GM23338 (cell line): Measurements from ENCODE around the gene ATG7. TPM values are rescaled to one million over a fixed set of nuclear protein-coding genes. Genes with fewer than 3 reads are reported as not detected.

ENCODE experiments used
- ATAC-seq: fragments of 200-7000 bp; cut with Tn5 transposase; 3 replicates; pipeline ENCODE4 v1.9.1; 2020
- DNase-seq: peaks from one replicate; pipeline ENCODE4 v3.0.0-alpha.2; 2015; ENCODE audit warnings: low spot score
- H2AFZ ChIP-seq: fragments of 200-600 bp; sonication (generic); 2 replicates; pipeline ENCODE4 v1.8.0; 2016; ENCODE audit warnings: antibody characterized with exemption, mild to moderate bottlenecking, moderate library complexity
- H3F3A ChIP-seq: fragments of 200-600 bp; sonication (generic); replicated peaks from 2 replicates; pipeline ENCODE4 v1.8.0; 2017; ENCODE audit warnings: antibody characterized with exemption, mixed run types, low read depth
- H3K27ac ChIP-seq: fragments of 200-600 bp; sonication (generic); 2 replicates; pipeline ENCODE4 v1.6.1; 2016; ENCODE audit warnings: low read depth
- H3K27me3 ChIP-seq: fragments of 200-600 bp; sonication (generic); 2 replicates; pipeline ENCODE4 v1.8.0; 2016; ENCODE audit warnings: mild to moderate bottlenecking, mixed run types, moderate library complexity; ENCODE audit not compliant: insufficient read depth
- H3K36me3 ChIP-seq: fragments of 200-600 bp; sonication (generic); 2 replicates; pipeline ENCODE4 v1.8.0; 2016; ENCODE audit warnings: mild to moderate bottlenecking; ENCODE audit not compliant: insufficient read depth
- H3K4me1 ChIP-seq: fragments of 200-600 bp; sonication (generic); 2 replicates; pipeline ENCODE4 v1.8.0; 2016; ENCODE audit warnings: mild to moderate bottlenecking, moderate library complexity; ENCODE audit not compliant: insufficient read depth
- H3K4me2 ChIP-seq: fragments of 200-600 bp; sonication (generic); 2 replicates; pipeline ENCODE4 v1.7.1; 2017; ENCODE audit warnings: mixed run types
- H3K4me3 ChIP-seq: fragments of 200-600 bp; sonication (generic); 2 replicates; pipeline ENCODE4 v1.6.1; 2016; ENCODE audit warnings: mixed run types
- H3K79me2 ChIP-seq: fragments of 200-600 bp; sonication (generic); replicated peaks from 2 replicates; pipeline ENCODE4 v1.8.0; 2017; ENCODE audit warnings: mild to moderate bottlenecking; ENCODE audit not compliant: insufficient read depth
- H3K9me2 ChIP-seq: fragments of 200-600 bp; sonication (generic); 2 replicates; pipeline ENCODE4 v1.8.0; 2017; ENCODE audit not compliant: insufficient read depth
- H4K20me1 ChIP-seq: fragments of 200-600 bp; sonication (generic); replicated peaks from 2 replicates; pipeline ENCODE4 v1.8.0; 2017; ENCODE audit warnings: mild to moderate bottlenecking; ENCODE audit not compliant: insufficient read depth
- H3K27ac Mint-ChIP-seq: 2 replicates; pipeline ENCODE4 v1.8.0; 2020; ENCODE audit warnings: inconsistent platforms, mild to moderate bottlenecking, moderate library complexity, mixed read lengths
- H3K27me3 Mint-ChIP-seq: 3 replicates; pipeline ENCODE4 v1.8.0; 2022; ENCODE audit warnings: low read depth, mild to moderate bottlenecking, moderate library complexity, mixed read lengths, inconsistent platforms; ENCODE audit not compliant: insufficient read depth, poor library complexity
- H3K36me3 Mint-ChIP-seq: 3 replicates; pipeline ENCODE4 v1.8.0; 2021; ENCODE audit warnings: low read depth, mild to moderate bottlenecking, inconsistent platforms, moderate library complexity, mixed read lengths
- H3K4me1 Mint-ChIP-seq: 3 replicates; pipeline ENCODE4 v1.8.0; 2020; ENCODE audit warnings: mild to moderate bottlenecking, inconsistent platforms, mixed read lengths
- H3K4me3 Mint-ChIP-seq: 3 replicates; pipeline ENCODE4 v1.8.0; 2021; ENCODE audit warnings: moderate library complexity, mild to moderate bottlenecking, inconsistent platforms, mixed read lengths
- H3K9me3 Mint-ChIP-seq: 3 replicates; pipeline ENCODE4 v1.8.0; 2020; ENCODE audit warnings: moderate library complexity, mild to moderate bottlenecking, inconsistent platforms, mixed read lengths
- CREB1 ChIP-seq: fragments of 250-450 bp; sonication (Bioruptor Pico); IDR thresholded peaks from 2 replicates; pipeline ENCODE4 v1.5.0; 2020; ENCODE audit warnings: low read depth, mild to moderate bottlenecking, moderate library complexity
- EZH2phosphoT487 ChIP-seq: fragments of 200-600 bp; sonication (generic); IDR thresholded peaks from one replicate; pipeline ENCODE4 v1.8.1; 2018; ENCODE audit warnings: antibody characterized with exemption; ENCODE audit not compliant: unreplicated experiment
- NANOG ChIP-seq: IDR thresholded peaks from 2 replicates; pipeline ENCODE4 v1.6.1; 2016; ENCODE audit warnings: antibody characterized with exemption, borderline replicate concordance
- POLR2AphosphoS5 ChIP-seq: IDR thresholded peaks from 2 replicates; pipeline ENCODE4 v1.6.1; 2016; ENCODE audit warnings: antibody characterized with exemption, low read depth
- STAT1 ChIP-seq: IDR thresholded peaks from one replicate; pipeline ENCODE4 v1.6.1; 2016; ENCODE audit warnings: antibody characterized with exemption; ENCODE audit not compliant: unreplicated experiment
- ZNF331 ChIP-seq: fragments of 250-450 bp; sonication (Bioruptor Pico); IDR thresholded peaks from 2 replicates; pipeline ENCODE4 v1.5.0; 2020; ENCODE audit warnings: low read depth, mild to moderate bottlenecking, moderate library complexity
- ZNF462 ChIP-seq: fragments of 250-450 bp; sonication (Bioruptor Pico); IDR thresholded peaks from 2 replicates; pipeline ENCODE4 v1.5.0; 2020; ENCODE audit warnings: mild to moderate bottlenecking, moderate library complexity
- polyA plus RNA-seq: library from polyadenylated mRNA; unstranded; fragments of >200 nt; fragmentation: Nextera tagmentation; extraction: Ambion mirVana; gene quantifications from 2 replicates; pipeline ENCODE4 v1.2.1, GENCODE V29; 2016
- total RNA-seq: library from RNA; depleted of rRNA; stranded (reverse); fragments of >200 nt; shearing (Covaris generic); gene quantifications from 2 replicates; pipeline ENCODE4 v1.2.3, GENCODE V29; 2014
- TF ChIP-seq, protein P1 (sequence below), 2 experiments: fragments of 200-600 bp in 1 of 2; sonication (generic) in 1 of 2; conservative IDR thresholded peaks; 2 replicates each; pipeline versions ENCODE4 v1.5.1 to v1.6.1; 2016 to 2017; ENCODE audit warnings: antibody characterized with exemption in 2 of 2, low read depth in 2 of 2, mild to moderate bottlenecking in 2 of 2, moderate library complexity in 1 of 2
- TF ChIP-seq, protein P2 (sequence below): IDR thresholded peaks from one replicate; pipeline ENCODE4 v1.6.1; 2018; ENCODE audit warnings: antibody characterized with exemption; ENCODE audit not compliant: unreplicated experiment
- TF ChIP-seq, protein P3 (sequence below): IDR thresholded peaks from 2 replicates; pipeline ENCODE4 v1.6.1; 2016; ENCODE audit warnings: antibody characterized with exemption

The ATG7 gene
- total and polyA plus RNA-seq, 2 experiments from 2014 or later = 16.2 to 36.7 TPM

DNA sequence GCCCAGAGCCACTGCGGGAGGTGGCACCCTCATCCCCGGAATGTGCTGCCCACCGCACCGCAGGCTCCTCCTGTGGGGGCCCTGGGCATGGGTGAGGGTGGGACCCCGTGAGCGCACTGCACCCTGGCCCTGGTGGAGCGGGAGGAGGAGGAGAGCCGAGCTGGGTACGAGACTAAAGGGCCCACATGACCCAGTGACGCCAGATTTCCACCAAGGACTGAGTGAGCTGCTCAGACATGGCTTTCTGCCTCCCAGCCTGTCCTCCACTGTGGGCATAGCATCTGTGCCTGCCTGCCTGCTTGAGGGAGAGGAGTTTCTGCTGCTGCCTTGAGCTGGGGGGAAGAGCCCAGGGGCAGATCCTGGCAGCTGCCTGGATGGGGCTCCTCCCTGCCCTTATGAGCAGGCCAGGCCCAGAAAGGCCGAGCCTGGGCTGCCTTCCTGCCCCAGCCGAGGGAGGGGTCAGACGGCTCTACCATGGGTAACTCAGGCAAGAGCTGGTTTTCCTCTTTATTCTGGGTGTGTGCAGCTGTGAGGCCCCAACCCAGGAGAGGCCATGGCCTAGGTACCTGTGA is 283.1 kb downstream of the ATG7 start:
- H3K4me1 ChIP-seq = no peaks in the 10 kb centered on the region
- no peaks in the 10 kb centered on the region; the same call in 2 of the 3 replicates for H3K9me3 Mint-ChIP-seq
- H3K36me3 Mint-ChIP-seq = peaks cover 33% of the 10 kb centered on the region
- DNase-seq = no peak
- no peak overlapping the region for H3K4me3 ChIP-seq
- no peaks in the 10 kb centered on the region for H3K36me3 ChIP-seq
- H3K79me2 ChIP-seq = peaks cover 11% of the 10 kb centered on the region; the same call in 1 of the 2 replicates
- H3K27ac ChIP-seq = no peak overlapping the region
- ATAC-seq = no peak
- H3K27me3 Mint-ChIP-seq = peaks cover 5% of the 10 kb centered on the region
- no peak for TF ChIP-seq NANOG
- no peak for TF ChIP-seq CREB1 (CRISPR knock-in tag)
- TF ChIP-seq, protein P1, sequence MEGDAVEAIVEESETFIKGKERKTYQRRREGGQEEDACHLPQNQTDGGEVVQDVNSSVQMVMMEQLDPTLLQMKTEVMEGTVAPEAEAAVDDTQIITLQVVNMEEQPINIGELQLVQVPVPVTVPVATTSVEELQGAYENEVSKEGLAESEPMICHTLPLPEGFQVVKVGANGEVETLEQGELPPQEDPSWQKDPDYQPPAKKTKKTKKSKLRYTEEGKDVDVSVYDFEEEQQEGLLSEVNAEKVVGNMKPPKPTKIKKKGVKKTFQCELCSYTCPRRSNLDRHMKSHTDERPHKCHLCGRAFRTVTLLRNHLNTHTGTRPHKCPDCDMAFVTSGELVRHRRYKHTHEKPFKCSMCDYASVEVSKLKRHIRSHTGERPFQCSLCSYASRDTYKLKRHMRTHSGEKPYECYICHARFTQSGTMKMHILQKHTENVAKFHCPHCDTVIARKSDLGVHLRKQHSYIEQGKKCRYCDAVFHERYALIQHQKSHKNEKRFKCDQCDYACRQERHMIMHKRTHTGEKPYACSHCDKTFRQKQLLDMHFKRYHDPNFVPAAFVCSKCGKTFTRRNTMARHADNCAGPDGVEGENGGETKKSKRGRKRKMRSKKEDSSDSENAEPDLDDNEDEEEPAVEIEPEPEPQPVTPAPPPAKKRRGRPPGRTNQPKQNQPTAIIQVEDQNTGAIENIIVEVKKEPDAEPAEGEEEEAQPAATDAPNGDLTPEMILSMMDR (conservative IDR thresholded peaks at IDR 0.05; ENCODE audit: low read depth in 2 of 2) = no peak
- TF ChIP-seq ZNF331 (CRISPR knock-in tag) = no peak
- TF ChIP-seq POLR2AphosphoS5 = no peak
- no peak for TF ChIP-seq ZNF462 (CRISPR knock-in tag)
- TF ChIP-seq STAT1 = no peak
- TF ChIP-seq, protein P2, sequence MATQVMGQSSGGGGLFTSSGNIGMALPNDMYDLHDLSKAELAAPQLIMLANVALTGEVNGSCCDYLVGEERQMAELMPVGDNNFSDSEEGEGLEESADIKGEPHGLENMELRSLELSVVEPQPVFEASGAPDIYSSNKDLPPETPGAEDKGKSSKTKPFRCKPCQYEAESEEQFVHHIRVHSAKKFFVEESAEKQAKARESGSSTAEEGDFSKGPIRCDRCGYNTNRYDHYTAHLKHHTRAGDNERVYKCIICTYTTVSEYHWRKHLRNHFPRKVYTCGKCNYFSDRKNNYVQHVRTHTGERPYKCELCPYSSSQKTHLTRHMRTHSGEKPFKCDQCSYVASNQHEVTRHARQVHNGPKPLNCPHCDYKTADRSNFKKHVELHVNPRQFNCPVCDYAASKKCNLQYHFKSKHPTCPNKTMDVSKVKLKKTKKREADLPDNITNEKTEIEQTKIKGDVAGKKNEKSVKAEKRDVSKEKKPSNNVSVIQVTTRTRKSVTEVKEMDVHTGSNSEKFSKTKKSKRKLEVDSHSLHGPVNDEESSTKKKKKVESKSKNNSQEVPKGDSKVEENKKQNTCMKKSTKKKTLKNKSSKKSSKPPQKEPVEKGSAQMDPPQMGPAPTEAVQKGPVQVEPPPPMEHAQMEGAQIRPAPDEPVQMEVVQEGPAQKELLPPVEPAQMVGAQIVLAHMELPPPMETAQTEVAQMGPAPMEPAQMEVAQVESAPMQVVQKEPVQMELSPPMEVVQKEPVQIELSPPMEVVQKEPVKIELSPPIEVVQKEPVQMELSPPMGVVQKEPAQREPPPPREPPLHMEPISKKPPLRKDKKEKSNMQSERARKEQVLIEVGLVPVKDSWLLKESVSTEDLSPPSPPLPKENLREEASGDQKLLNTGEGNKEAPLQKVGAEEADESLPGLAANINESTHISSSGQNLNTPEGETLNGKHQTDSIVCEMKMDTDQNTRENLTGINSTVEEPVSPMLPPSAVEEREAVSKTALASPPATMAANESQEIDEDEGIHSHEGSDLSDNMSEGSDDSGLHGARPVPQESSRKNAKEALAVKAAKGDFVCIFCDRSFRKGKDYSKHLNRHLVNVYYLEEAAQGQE = no peak
- TF ChIP-seq, protein P3, sequence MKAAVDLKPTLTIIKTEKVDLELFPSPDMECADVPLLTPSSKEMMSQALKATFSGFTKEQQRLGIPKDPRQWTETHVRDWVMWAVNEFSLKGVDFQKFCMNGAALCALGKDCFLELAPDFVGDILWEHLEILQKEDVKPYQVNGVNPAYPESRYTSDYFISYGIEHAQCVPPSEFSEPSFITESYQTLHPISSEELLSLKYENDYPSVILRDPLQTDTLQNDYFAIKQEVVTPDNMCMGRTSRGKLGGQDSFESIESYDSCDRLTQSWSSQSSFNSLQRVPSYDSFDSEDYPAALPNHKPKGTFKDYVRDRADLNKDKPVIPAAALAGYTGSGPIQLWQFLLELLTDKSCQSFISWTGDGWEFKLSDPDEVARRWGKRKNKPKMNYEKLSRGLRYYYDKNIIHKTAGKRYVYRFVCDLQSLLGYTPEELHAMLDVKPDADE = no peak
- TF ChIP-seq EZH2phosphoT487 = no peak
- peaks cover 12% of the 10 kb centered on the region; the same call in 1 of the 2 replicates for H4K20me1 ChIP-seq
- H3K4me1 Mint-ChIP-seq = peaks cover 6% of the 10 kb centered on the region; the same call in 1 of the 3 replicates
- no peaks in the 10 kb centered on the region for H3K9me2 ChIP-seq
- no peaks in the 10 kb centered on the region for H3K27me3 ChIP-seq
- H3F3A ChIP-seq = no peaks in the 10 kb centered on the region
- H3K4me3 Mint-ChIP-seq = no peak overlapping the region
- H2AFZ ChIP-seq = no peak overlapping the region
- H3K27ac Mint-ChIP-seq = no peak overlapping the region
- no peak overlapping the region for H3K4me2 ChIP-seq
